Central memory CD4-positive, alpha-beta T cell (primary cell): Measurements from ENCODE around the gene SIGLEC6.
A peak's percentile ranks its signal among the peaks of the same experiment; 100 is the strongest.

Source experiments
- DNase-seq: peaks from one replicate; pipeline ENCODE4 v3.0.0; 2022
- total RNA-seq, 3 experiments: gene quantifications; one replicate each; lab custom pipeline; 2026; lab: John Stamatoyannopoulos, UW

SIGLEC6 gene
- 0 reads per million in 3 experiments for total RNA-seq

- no peak for DNase-seq
These were observed at the start of gene SIGLEC6 for GRCh38 chr19:51531349-51532315. Gene SIGLEC6, minus strand, starts transcription at chr19:51531670. Its CDS starts 22 bp downstream, at chr19:51531648.

- DNase-seq, result no peak
These were observed 45.4 kb upstream of the SIGLEC6 start for GRCh38 chr19:51576850-51577249.

GRCh38 chr19:51573331-51573730, 41.9 kb upstream of the SIGLEC6 start:
- DNase-seq, result no peak

- no peak for DNase-seq
These were observed 41.4 kb upstream of the SIGLEC6 start for GRCh38 chr19:51572908-51573307.

- DNase-seq, result no peak
These were observed 40.9 kb upstream of the SIGLEC6 start for GRCh38 chr19:51572410-51572809.

GRCh38 chr19:51571599-51571998, 40.1 kb upstream of the SIGLEC6 start:
- DNase-seq, result no peak

GRCh38 chr19:51570962-51571575, 39.6 kb upstream of the SIGLEC6 start, which contains the start of gene ZNF175:
Gene ZNF175, plus strand, starts transcription at chr19:51571283. Its CDS starts 2,047 bp downstream, at chr19:51573330.
- DNase-seq, result peak; percentile 74

- no peak for DNase-seq
These were observed 37.0 kb upstream of the SIGLEC6 start for GRCh38 chr19:51568456-51568855.

- DNase-seq, result no peak
These were observed 36.1 kb upstream of the SIGLEC6 start for GRCh38 chr19:51567583-51567982.

GRCh38 chr19:51566489-51567100, 35.1 kb upstream of the SIGLEC6 start:
- DNase-seq, result no peak

- DNase-seq, result no peak
These were observed 34.1 kb upstream of the SIGLEC6 start for GRCh38 chr19:51565583-51565982.

GRCh38 chr19:51564791-51565190, 33.3 kb upstream of the SIGLEC6 start:
- no peak for DNase-seq

- no peak for DNase-seq
These were observed 28.9 kb upstream of the SIGLEC6 start for GRCh38 chr19:51560339-51560738.

GRCh38 chr19:51559240-51559639, 27.8 kb upstream of the SIGLEC6 start:
- DNase-seq, result no peak

- DNase-seq, result no peak
These were observed 21.7 kb upstream of the SIGLEC6 start for GRCh38 chr19:51552996-51553725.

- DNase-seq, result no peak
These were observed 21.1 kb upstream of the SIGLEC6 start for GRCh38 chr19:51552608-51552995.

GRCh38 chr19:51551673-51552432, 20.4 kb upstream of the SIGLEC6 start:
- no peak for DNase-seq

GRCh38 chr19:51550848-51551672, 19.6 kb upstream of the SIGLEC6 start:
- DNase-seq, result no peak

GRCh38 chr19:51549533-51550324, 18.3 kb upstream of the SIGLEC6 start:
- DNase-seq, result no peak

- DNase-seq, result no peak
These were observed 17.4 kb upstream of the SIGLEC6 start for GRCh38 chr19:51548891-51549305.
